Aorta (tissue), 5 donors: ENCODE measurements around the gene NSF. TPM values are rescaled to one million over a fixed set of nuclear protein-coding genes. Genes with fewer than 3 reads are reported as not detected.

Experiments used
- ATAC-seq: fragments of 200-7000 bp; cut with Tn5 transposase; one replicate; pipeline ENCODE4 v1.9.1; 2022; ENCODE audit warnings: moderate library complexity; ENCODE audit not compliant: low FRiP score
- DNase-seq, 2 donors: peaks; one replicate each; pipeline ENCODE4 v3.0.0-alpha.2; 2020
- H3K27ac ChIP-seq, 2 donors: one replicate each; pipeline ENCODE4 v1.5.1; 2013; ENCODE audit warnings: low read length in 2 of 2, mild to moderate bottlenecking in 2 of 2, moderate library complexity in 2 of 2, control low read depth in 1 of 2, inconsistent platforms in 1 of 2, low read depth in 1 of 2
- H3K27me3 ChIP-seq, 2 donors: one replicate each; pipeline ENCODE4 v1.6.1; 2013; ENCODE audit warnings: control low read depth in 1 of 2, low read length in 1 of 2, mild to moderate bottlenecking in 1 of 2, moderate library complexity in 1 of 2; ENCODE audit not compliant: insufficient read depth in 2 of 2, control insufficient read depth in 1 of 2
- H3K36me3 ChIP-seq, 2 donors: one replicate each; pipeline ENCODE4 v1.6.1; 2013; ENCODE audit warnings: control low read depth in 1 of 2, low read length in 1 of 2, mild to moderate bottlenecking in 1 of 2; ENCODE audit not compliant: insufficient read depth in 2 of 2, control insufficient read depth in 1 of 2
- H3K4me1 ChIP-seq, 2 donors: one replicate each; pipeline ENCODE4 v1.6.1; 2013; ENCODE audit warnings: low read length in 2 of 2, control low read depth in 1 of 2, mild to moderate bottlenecking in 1 of 2, moderate library complexity in 1 of 2; ENCODE audit not compliant: insufficient read depth in 2 of 2, control insufficient read depth in 1 of 2
- H3K4me3 ChIP-seq, 2 donors: one replicate each; pipeline ENCODE4 v1.5.1; 2013; ENCODE audit warnings: low read length in 2 of 2, control low read depth in 1 of 2, mild to moderate bottlenecking in 1 of 2
- H3K9me3 ChIP-seq: one replicate; pipeline ENCODE4 v1.6.1; 2013; ENCODE audit warnings: mild to moderate bottlenecking, low read length; ENCODE audit not compliant: control insufficient read depth
- WGBS, 2 donors: extraction: QIAGEN DNeasy Blood & Tissue Kit; methylation state at CpG; one replicate each; pipeline ENCODE4 v1.1.7; 2013; 5-methylcytosine and 5-hydroxymethylcytosine counted together
- intact Hi-C, 2 donors: fragments of 100-400 bp; cut with DNase I; formaldehyde crosslinking; loops; one replicate each; pipeline versions ENCODE4 v1.14.2 to v1.15.0; 2022
- polyA plus RNA-seq, 2 donors: library from polyadenylated mRNA; stranded (reverse); fragments of 200-250 nt; gene quantifications; one replicate each; pipeline ENCODE4 v1.2.3, GENCODE V29; 2013
- total RNA-seq, 2 donors: library from RNA; stranded (reverse); fragmentation: NEBNext Ultra II Directional; extraction: Animal tissue kit (Norgen Biotek cat#: 25700); gene quantifications; one replicate each; pipeline ENCODE4 v1.2.1, GENCODE V29; 2021
- donor health status: healthy with polysubstance abuse.
- donor health status: Bipolar disorder and iron deficiency.
- donor health status: DM: no; HTN: no; CAD: no.
- donor health status: DM: no; HTN: no; CAD: no.
- donor health status: DM: yes; HTN: yes; CAD: no.

Gene NSF
- total and polyA plus RNA-seq, 4 donors, result 10.6 to 34.5 (median 22.9) TPM

- intact Hi-C loops, result no loop called here
- H3K27me3 ChIP-seq, result no peaks in the 10 kb centered on the region
Observed at GRCh38 chr17:46777943-46778915, 187.8 kb downstream of the NSF start.

GRCh38 chr17:46780003-46780373 is 189.5 kb downstream of the NSF start:
- Histone ChIP-seq H3K4me1 (no peaks in the 10 kb centered on the region), H3K27me3 (no peaks in the 10 kb centered on the region), H3K4me3 (no peak overlapping the region), H3K36me3 (no peaks in the 10 kb centered on the region), H3K27ac (no peak overlapping the region), H3K9me3 (no peaks in the 10 kb centered on the region)
- ATAC-seq (no peak), DNase-seq (peak; percentile 22 to 48)
- WGBS, 2 donors, result 93 to 94% methylated on average over 5 of the region's 5 CpGs
- intact Hi-C loops, result no loop called here

More at GRCh38 chr17:46777943-46778915, 187.8 kb downstream of the NSF start:
- H3K4me3 ChIP-seq, result no peak overlapping the region
- WGBS, 2 donors, result 55 to 58% methylated on average over 23 of the region's 23 CpGs
- H3K9me3 ChIP-seq, result no peaks in the 10 kb centered on the region
- ATAC-seq, result no peak
- DNase-seq, result peak; percentile 7 to 57
- H3K36me3 ChIP-seq, result no peaks in the 10 kb centered on the region
- H3K27ac ChIP-seq, result no peak overlapping the region
- no peaks in the 10 kb centered on the region for H3K4me1 ChIP-seq

- 76 to 80% methylated on average over 9 of the region's 9 CpGs for WGBS, 2 donors
- DNase-seq (no peak), ATAC-seq (no peak)
- H3K27ac ChIP-seq, result no peak overlapping the region
- H3K4me3 ChIP-seq, result no peak overlapping the region
- H3K27me3 ChIP-seq, result no peaks in the 10 kb centered on the region
- no peaks in the 10 kb centered on the region for H3K36me3 ChIP-seq
- intact Hi-C loops, result no loop called here
- H3K9me3 ChIP-seq, result no peaks in the 10 kb centered on the region
- no peaks in the 10 kb centered on the region for H3K4me1 ChIP-seq
Observed at GRCh38 chr17:46782250-46782953, 191.9 kb downstream of the NSF start.

- H3K9me3 ChIP-seq, result no peaks in the 10 kb centered on the region
- DNase-seq, result no peak
- no peaks in the 10 kb centered on the region for H3K4me1 ChIP-seq
- no peak for ATAC-seq
- no peaks in the 10 kb centered on the region for H3K36me3 ChIP-seq
- no peak overlapping the region for H3K4me3 ChIP-seq
- intact Hi-C loops, result no loop called here
- no peaks in the 10 kb centered on the region for H3K27me3 ChIP-seq
- H3K27ac ChIP-seq, result no peak overlapping the region
- 56% methylated on average over 7 of the region's 7 CpGs for WGBS, 2 donors
Observed at GRCh38 chr17:46783031-46783593, 192.6 kb downstream of the NSF start.

GRCh38 chr17:46785696-46786095 is 195.2 kb downstream of the NSF start:
- Histone ChIP-seq H3K4me1 (no peaks in the 10 kb centered on the region), H3K27ac (no peak overlapping the region), H3K4me3 (no peak overlapping the region), H3K27me3 (no peaks in the 10 kb centered on the region), H3K9me3 (peaks cover 3% of the 10 kb centered on the region), H3K36me3 (no peaks in the 10 kb centered on the region)
- DNase-seq (no peak), ATAC-seq (no peak)
- intact Hi-C loops, result no loop called here
- 50 to 52% methylated on average over 6 to 7 of the region's 7 CpGs for WGBS, 2 donors

- no peak overlapping the region for H3K4me3 ChIP-seq
- ATAC-seq, result no peak
Observed at GRCh38 chr17:46787478-46787877, 197.0 kb downstream of the NSF start.

GRCh38 chr17:46788300-46788699 is 197.8 kb downstream of the NSF start:
- intact Hi-C loops, result no loop called here
- ATAC-seq, result no peak
- H3K4me3 ChIP-seq, result no peak overlapping the region

More at GRCh38 chr17:46787478-46787877, 197.0 kb downstream of the NSF start:
- DNase-seq, result no peak
- H3K36me3 ChIP-seq, result no peaks in the 10 kb centered on the region
- no peaks in the 10 kb centered on the region for H3K27me3 ChIP-seq
- WGBS, 2 donors, result 95% methylated on average over 13 of the region's 13 CpGs
- H3K9me3 ChIP-seq, result peaks cover 3% of the 10 kb centered on the region
- H3K27ac ChIP-seq, result no peak overlapping the region
- intact Hi-C loops, result no loop called here
- H3K4me1 ChIP-seq, result no peaks in the 10 kb centered on the region

GRCh38 chr17:46788796-46789195 is 198.3 kb downstream of the NSF start:
- no peaks in the 10 kb centered on the region for H3K36me3 ChIP-seq
- DNase-seq (no peak), ATAC-seq (no peak)
- no peak overlapping the region for H3K27ac ChIP-seq
- WGBS, 2 donors, result 85% methylated on average over 7 of the region's 7 CpGs
- H3K27me3 ChIP-seq, result no peaks in the 10 kb centered on the region
- H3K4me3 ChIP-seq, result no peak overlapping the region
- intact Hi-C loops, result no loop called here
- H3K9me3 ChIP-seq, result peaks cover 3% of the 10 kb centered on the region
- no peaks in the 10 kb centered on the region for H3K4me1 ChIP-seq

More at GRCh38 chr17:46788300-46788699, 197.8 kb downstream of the NSF start:
- no peak overlapping the region for H3K27ac ChIP-seq
- no peak for DNase-seq
- no peaks in the 10 kb centered on the region for H3K27me3 ChIP-seq
- 89 to 90% methylated on average over 5 of the region's 5 CpGs for WGBS, 2 donors
- H3K9me3 ChIP-seq, result peaks cover 3% of the 10 kb centered on the region
- H3K4me1 ChIP-seq, result no peaks in the 10 kb centered on the region
- no peaks in the 10 kb centered on the region for H3K36me3 ChIP-seq
